Measurements from ENCODE around the gene TRERF1. TPM values are rescaled to one million over a fixed set of nuclear protein-coding genes. Genes with fewer than 3 reads are reported as not detected.

Gene TRERF1
- total and polyA plus RNA-seq, 9 donors = 4.5 to 13.7 (median 7.8) TPM

GRCh38 chr6:42460883-42461282 lies 9.2 kb upstream of the TRERF1 start:
- Histone ChIP-seq H3K27ac (no peak overlapping the region), H3K36me3 (no peaks in the 10 kb centered on the region), H3K9me3 (no peaks in the 10 kb centered on the region), H3K27me3 (no peaks in the 10 kb centered on the region), H3K4me1 (ENCODE audit: insufficient read depth) (no peaks in the 10 kb centered on the region), H3K4me3 (no peak overlapping the region)
- no peak for TF ChIP-seq POLR2A (IDR thresholded peaks at IDR 0.05)
- WGBS, 3 donors = 20 to 44% (median 33%) methylated on average over 1 of the region's 1 CpG
- DNase-seq = no peak
- intact Hi-C loops (cut with DNase I) = no loop called here

GRCh38 chr6:42459888-42460287 lies 8.2 kb upstream of the TRERF1 start:
- 88 to 91% (median 89%) methylated on average over 5 of the region's 5 CpGs for WGBS, 3 donors
- no peak for DNase-seq
- Histone ChIP-seq H3K4me1 (ENCODE audit: insufficient read depth) (no peaks in the 10 kb centered on the region), H3K27ac (no peak overlapping the region), H3K36me3 (no peaks in the 10 kb centered on the region), H3K9me3 (no peaks in the 10 kb centered on the region), H3K27me3 (no peaks in the 10 kb centered on the region), H3K4me3 (no peak overlapping the region)
- intact Hi-C loops (cut with DNase I) = loop anchor here in 1 of 4 donors (10.0 kb wide), 2 partner anchors 75 to 185 kb away; no protein-coding TSS in a partner anchor
- no peak for TF ChIP-seq CTCF (IDR thresholded peaks at IDR 0.05)
- TF ChIP-seq EP300 (IDR thresholded peaks at IDR 0.05) = no peak
- no peak for TF ChIP-seq POLR2A (IDR thresholded peaks at IDR 0.05)

- WGBS, 3 donors = 19 to 38% (median 34%) methylated on average over 10 to 11 of the region's 11 CpGs
- TF ChIP-seq EP300 (IDR thresholded peaks at IDR 0.05) (no peak), POLR2A (IDR thresholded peaks at IDR 0.05) (no peak), CTCF (IDR thresholded peaks at IDR 0.05) (no peak)
- no peak overlapping the region for H3K27ac ChIP-seq
These were observed 2.7 kb upstream of the TRERF1 start for GRCh38 chr6:42454428-42454791.

GRCh38 chr6:42453654-42454427 lies 2.1 kb upstream of the TRERF1 start:
- intact Hi-C loops (cut with DNase I) = loop anchor here in 3 of 4 donors (2.0 to 10.0 kb wide), 5 partner anchors 49 to 192 kb away; no protein-coding TSS in a partner anchor
- peak; percentile 32 to 64 (median 56) for DNase-seq
- Histone ChIP-seq H3K27me3 (no peaks in the 10 kb centered on the region), H3K4me1 (ENCODE audit: insufficient read depth) (no peaks in the 10 kb centered on the region), H3K4me3 (peak overlapping the region; percentile 85), H3K36me3 (no peaks in the 10 kb centered on the region), H3K27ac (no peak overlapping the region), H3K9me3 (no peaks in the 10 kb centered on the region)
- TF ChIP-seq POLR2A (IDR thresholded peaks at IDR 0.05) (no peak), CTCF (IDR thresholded peaks at IDR 0.05) (no peak), EP300 (IDR thresholded peaks at IDR 0.05) (no peak)
- 3 to 4% (median 4%) methylated on average over 32 of the region's 32 CpGs for WGBS, 3 donors

More at GRCh38 chr6:42454428-42454791, 2.7 kb upstream of the TRERF1 start:
- intact Hi-C loops (cut with DNase I) = loop anchor here in 2 of 4 donors (5.0 to 10.0 kb wide), 4 partner anchors 80 to 192 kb away; no protein-coding TSS in a partner anchor
- Histone ChIP-seq H3K4me1 (ENCODE audit: insufficient read depth) (no peaks in the 10 kb centered on the region), H3K4me3 (peak overlapping the region; percentile 85), H3K36me3 (no peaks in the 10 kb centered on the region), H3K27me3 (no peaks in the 10 kb centered on the region), H3K9me3 (no peaks in the 10 kb centered on the region)
- peak in 2 of 5 donors; percentile 30 to 50 for DNase-seq
